ENCODE results near the gene GLI3. TPM values are rescaled to one million over a fixed set of nuclear protein-coding genes. Genes with fewer than 3 reads are reported as not detected.

GLI3 gene
- total and polyA plus RNA-seq, 2 experiments from 2014 or later: 15.2 to 27.9 TPM

- no peak for TF ChIP-seq CTCF (IDR thresholded peaks at IDR 0.05; ENCODE audit: low read depth, low read length)
- Histone ChIP-seq H3K9me3 (ENCODE audit: low read depth) (no peaks in the 10 kb centered on the region), H3K4me1 (ENCODE audit: low read depth) (peaks cover 12% of the 10 kb centered on the region), H3K27me3 (no peaks in the 10 kb centered on the region), H3K4me3 (no peak overlapping the region), H3K36me3 (no peaks in the 10 kb centered on the region), H3K27ac (no peak overlapping the region)
- no peak for DNase-seq (ENCODE audit: low read depth in 1 of 2, low spot score in 1 of 2)
Measured at GRCh38 chr7:42065015-42065414, 172.0 kb downstream of the GLI3 start.

- Histone ChIP-seq H3K4me3 (no peak overlapping the region), H3K36me3 (no peaks in the 10 kb centered on the region), H3K27me3 (no peaks in the 10 kb centered on the region), H3K27ac (no peak overlapping the region), H3K9me3 (ENCODE audit: low read depth) (no peaks in the 10 kb centered on the region), H3K4me1 (ENCODE audit: low read depth) (peaks cover 10% of the 10 kb centered on the region)
- TF ChIP-seq CTCF (IDR thresholded peaks at IDR 0.05; ENCODE audit: low read depth, low read length): no peak
- no peak for DNase-seq (ENCODE audit: low read depth in 1 of 2, low spot score in 1 of 2)
Measured at GRCh38 chr7:42064534-42064933, 172.5 kb downstream of the GLI3 start.

DNA sequence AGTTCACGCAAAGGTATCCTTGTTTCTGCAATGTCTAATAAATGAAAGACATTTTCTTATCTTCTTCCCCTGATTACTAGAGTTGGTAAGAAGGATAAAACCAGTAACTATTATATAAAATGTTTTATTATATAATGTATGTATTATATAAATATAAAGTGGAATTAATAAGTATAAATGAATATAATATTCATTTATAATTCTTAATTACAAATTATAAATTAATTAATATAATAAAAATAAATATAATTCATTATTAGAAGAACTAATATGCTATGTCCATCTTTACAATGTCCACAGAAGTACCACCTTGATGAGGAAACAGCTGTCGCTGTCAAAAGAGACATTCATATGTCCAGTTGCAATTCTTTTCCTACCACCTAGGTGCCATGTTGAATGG is 177.7 kb downstream of the GLI3 start:
- Histone ChIP-seq H3K27ac (no peak overlapping the region), H3K27me3 (no peaks in the 10 kb centered on the region), H3K4me1 (ENCODE audit: low read depth) (no peaks in the 10 kb centered on the region), H3K36me3 (no peaks in the 10 kb centered on the region), H3K4me3 (no peak overlapping the region), H3K9me3 (ENCODE audit: low read depth) (no peaks in the 10 kb centered on the region)
- TF ChIP-seq CTCF (IDR thresholded peaks at IDR 0.05; ENCODE audit: low read depth, low read length): no peak
- no peak for DNase-seq (ENCODE audit: low read depth in 1 of 2, low spot score in 1 of 2)

DNA sequence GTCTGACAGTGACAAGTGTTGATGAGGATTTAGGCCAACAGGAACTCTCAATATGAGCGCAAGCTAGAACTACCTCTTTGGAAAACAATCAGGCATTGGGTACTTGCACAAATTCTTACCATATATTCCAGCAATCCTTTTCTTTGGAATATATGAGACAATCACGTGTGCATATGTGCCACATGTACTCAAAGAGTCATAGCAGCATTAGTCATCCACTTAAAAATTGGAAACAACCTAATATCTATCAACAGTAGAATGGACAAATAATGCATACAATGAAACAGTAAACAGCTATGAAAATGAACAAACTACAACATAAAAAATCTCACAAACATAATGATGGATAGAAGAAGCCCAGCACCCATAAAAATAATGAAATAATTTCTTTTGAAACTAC is 179.7 kb downstream of the GLI3 start:
- Histone ChIP-seq H3K27me3 (no peaks in the 10 kb centered on the region), H3K4me3 (no peak overlapping the region), H3K9me3 (ENCODE audit: low read depth) (no peaks in the 10 kb centered on the region), H3K4me1 (ENCODE audit: low read depth) (no peaks in the 10 kb centered on the region), H3K36me3 (no peaks in the 10 kb centered on the region), H3K27ac (no peak overlapping the region)
- no peak for DNase-seq (ENCODE audit: low read depth in 1 of 2, low spot score in 1 of 2)
- TF ChIP-seq CTCF (IDR thresholded peaks at IDR 0.05; ENCODE audit: low read depth, low read length): no peak

DNA sequence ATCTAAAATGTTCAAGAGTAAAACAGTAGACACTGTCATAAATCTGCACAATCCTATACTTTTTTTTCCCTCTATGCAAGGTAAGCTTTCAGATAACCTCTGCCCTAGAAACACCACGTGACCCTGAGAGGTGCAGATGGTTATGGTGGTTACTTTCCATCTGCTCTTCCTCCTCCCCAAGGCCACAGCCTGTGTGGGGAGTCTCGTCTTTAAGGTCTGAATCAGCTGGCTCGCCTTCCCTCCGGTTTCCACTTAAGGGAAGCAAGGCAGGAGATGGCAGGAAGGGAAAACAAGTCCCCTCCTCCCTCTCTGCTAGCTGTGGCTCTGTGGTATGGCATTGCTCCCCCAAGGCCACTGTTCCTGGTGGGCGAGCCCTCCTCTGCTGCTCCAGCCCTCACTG is 181.8 kb downstream of the GLI3 start:
- no peaks in the 10 kb centered on the region for H3K27me3 ChIP-seq
- DNase-seq (ENCODE audit: low read depth in 1 of 2, low spot score in 1 of 2): no peak

More for the DNA sequence above, 181.8 kb downstream of the GLI3 start:
- H3K4me1 ChIP-seq (ENCODE audit: low read depth): peaks cover 3% of the 10 kb centered on the region
- no peak overlapping the region for H3K27ac ChIP-seq
- H3K4me3 ChIP-seq: no peak overlapping the region
- no peaks in the 10 kb centered on the region for H3K36me3 ChIP-seq
- H3K9me3 ChIP-seq (ENCODE audit: low read depth): no peaks in the 10 kb centered on the region
- TF ChIP-seq CTCF (IDR thresholded peaks at IDR 0.05; ENCODE audit: low read depth, low read length): no peak
